CD4-positive, alpha-beta T cell treated with Interleukin-15 for 1 hour (primary cell): ENCODE measurements around the gene SPAST.
"Not testable (repeated sequence)": the region's sequence is repeated elsewhere in the genome, so short reads cannot be mapped to it uniquely, and the experiment has no call there.

ENCODE experiments used
- DNase-seq: peaks from one replicate; pipeline ENCODE4 v3.0.0-alpha.2; 2020

SPAST gene

GRCh38 chr2:32063310-32064020, at the start of gene SPAST:
Gene SPAST (plus strand): TSS chr2:32063556. CDS start chr2:32063832, 276 bp downstream.
- peak; percentile 97 for DNase-seq

GRCh38 chr2:32018789-32019482, 44.4 kb upstream of the SPAST start:
- not testable (repeated sequence) for DNase-seq

GRCh38 chr2:32034198-32034887, 29.0 kb upstream of the SPAST start:
- DNase-seq, result not testable (repeated sequence)

- DNase-seq, result peak; percentile 92
Observed at GRCh38 chr2:32039447-32040219, 23.7 kb upstream of the SPAST start, which contains the start of gene DPY30. Gene DPY30 (minus strand): TSS chr2:32039805. CDS start chr2:32039456, 349 bp downstream.

- no peak for DNase-seq
Observed at GRCh38 chr2:32043561-32043960, 19.8 kb upstream of the SPAST start.

- DNase-seq, result no peak
Observed at GRCh38 chr2:32051836-32052439, 11.4 kb upstream of the SPAST start.

GRCh38 chr2:32054583-32054982, 8.8 kb upstream of the SPAST start:
- DNase-seq, result not testable (repeated sequence)

GRCh38 chr2:32058130-32058529, 5.2 kb upstream of the SPAST start:
- no peak for DNase-seq

- no peak for DNase-seq
Observed at GRCh38 chr2:32060266-32060665, 3.1 kb upstream of the SPAST start.

- DNase-seq, result no peak
Observed at GRCh38 chr2:32061430-32061829, 1.9 kb upstream of the SPAST start.

GRCh38 chr2:32061973-32062861, 1.1 kb upstream of the SPAST start:
- no peak for DNase-seq

GRCh38 chr2:32064021-32064601, 755 bp downstream of the SPAST start:
- DNase-seq, result peak; percentile 22

- no peak for DNase-seq
Observed at GRCh38 chr2:32064713-32065112, 1.4 kb downstream of the SPAST start.

GRCh38 chr2:32067549-32067948, 4.2 kb downstream of the SPAST start:
- no peak for DNase-seq

GRCh38 chr2:32074134-32074506, 10.8 kb downstream of the SPAST start:
- DNase-seq, result no peak

- no peak for DNase-seq
Observed at GRCh38 chr2:32095671-32096070, 32.3 kb downstream of the SPAST start.

GRCh38 chr2:32108111-32108510, 44.8 kb downstream of the SPAST start:
- no peak for DNase-seq

- no peak for DNase-seq
Observed at GRCh38 chr2:32118055-32118454, 54.7 kb downstream of the SPAST start.

- DNase-seq, result no peak
Observed at GRCh38 chr2:32119161-32119560, 55.8 kb downstream of the SPAST start.

GRCh38 chr2:32124660-32125059, 61.3 kb downstream of the SPAST start:
- DNase-seq, result no peak

GRCh38 chr2:32128636-32129035, 65.3 kb downstream of the SPAST start:
- DNase-seq, result no peak
